Measurements from ENCODE around the gene KRIT1. TPM values are rescaled to one million over a fixed set of nuclear protein-coding genes. Genes with fewer than 3 reads are reported as not detected.

KRIT1 gene
- total RNA-seq, 1 donor from 2014 or later, result 52.9 TPM

GRCh38 chr7:92155108-92155739 lies 90.5 kb downstream of the KRIT1 start:
- no peak overlapping the region for H3K4me3 ChIP-seq (ENCODE audit: low read depth, low read length)
- TF ChIP-seq CTCF (IDR thresholded peaks at IDR 0.05; ENCODE audit: insufficient read depth, low read length, poor library complexity, severe bottlenecking), result no peak
- no peak for DNase-seq (ENCODE audit: low read depth)

GRCh38 chr7:92150450-92151017 lies 95.2 kb downstream of the KRIT1 start:
- no peak for DNase-seq (ENCODE audit: low read depth)
- TF ChIP-seq CTCF (IDR thresholded peaks at IDR 0.05; ENCODE audit: insufficient read depth, low read length, poor library complexity, severe bottlenecking), result no peak

More at GRCh38 chr7:92155108-92155739, 90.5 kb downstream of the KRIT1 start:
- H3K27me3 ChIP-seq (ENCODE audit: control insufficient read depth, insufficient read depth, low read length), result no peaks in the 10 kb centered on the region
- no peaks in the 10 kb centered on the region for H3K36me3 ChIP-seq (ENCODE audit: control insufficient read depth, insufficient read depth, low read length)

GRCh38 chr7:92149736-92150239 lies 95.9 kb downstream of the KRIT1 start:
- no peak for DNase-seq (ENCODE audit: low read depth)

More at GRCh38 chr7:92150450-92151017, 95.2 kb downstream of the KRIT1 start:
- Histone ChIP-seq H3K4me3 (ENCODE audit: low read depth, low read length) (no peak overlapping the region), H3K27me3 (ENCODE audit: control insufficient read depth, insufficient read depth, low read length) (no peaks in the 10 kb centered on the region), H3K36me3 (ENCODE audit: control insufficient read depth, insufficient read depth, low read length) (no peaks in the 10 kb centered on the region)

More at GRCh38 chr7:92149736-92150239, 95.9 kb downstream of the KRIT1 start:
- no peaks in the 10 kb centered on the region for H3K36me3 ChIP-seq (ENCODE audit: control insufficient read depth, insufficient read depth, low read length)
- no peak for TF ChIP-seq CTCF (IDR thresholded peaks at IDR 0.05; ENCODE audit: insufficient read depth, low read length, poor library complexity, severe bottlenecking)
- H3K27me3 ChIP-seq (ENCODE audit: control insufficient read depth, insufficient read depth, low read length), result no peaks in the 10 kb centered on the region
- no peak overlapping the region for H3K4me3 ChIP-seq (ENCODE audit: low read depth, low read length)

Other genes with a start within 250 kb of the KRIT1 start
- 107 and 126 TPM in 2 replicates for gene CYP51A1, start 111.4 kb downstream of the KRIT1 start, total RNA-seq
- gene LRRD1, start 66.8 kb downstream of the KRIT1 start, total RNA-seq, result not detected in 2 replicates
- 37.1 and 42.7 TPM in 2 replicates for gene ANKIB1, start 60 bp upstream of the KRIT1 start, total RNA-seq
- 30.5 and 37.5 TPM in 2 replicates for gene GATAD1, start 201.6 kb upstream of the KRIT1 start, total RNA-seq
- gene ERVW-1, start 232.0 kb upstream of the KRIT1 start, total RNA-seq, result not detected in 2 replicates